Measurements from ENCODE around the gene NACC2.

Gene NACC2

DNA sequence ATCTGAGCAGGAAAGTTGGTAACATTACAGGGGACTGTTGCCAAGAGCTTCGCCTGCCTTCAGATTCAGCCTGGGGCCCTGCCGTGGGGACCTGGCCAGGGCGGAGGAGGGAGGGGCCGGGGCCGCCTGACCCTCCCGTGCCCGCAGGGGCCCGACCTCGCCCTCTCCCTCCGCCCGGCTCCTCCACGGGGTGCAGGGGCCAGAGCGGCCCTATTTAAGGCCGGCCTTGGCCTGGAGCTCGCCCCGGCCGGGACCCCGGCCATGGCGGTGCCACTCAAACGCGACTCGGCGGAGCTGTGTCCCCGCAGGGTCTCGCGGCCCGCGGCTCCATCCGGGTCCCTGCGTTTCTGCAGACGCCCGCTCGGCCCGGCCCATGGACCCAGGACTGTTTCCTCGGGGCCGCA, 22.8 kb upstream of the NACC2 start:
- Histone ChIP-seq H3K4me3 (ENCODE audit: low read depth, low read length) (peak overlapping the region; percentile 55), H3K27ac (ENCODE audit: extremely low read depth, low read depth, low read length) (peak overlapping the region; percentile 97), H3K36me3 (ENCODE audit: control insufficient read depth in 2 of 2, insufficient read depth in 1 of 2, low read length in 2 of 2) (peaks cover 0 to 33% of the 10 kb centered on the region in 2 experiments; a peak in 1 of 3 replicates), H3K9me3 (ENCODE audit: control insufficient read depth, insufficient read depth, low read depth, low read length) (no peaks in the 10 kb centered on the region), H3K4me1 (ENCODE audit: control insufficient read depth, insufficient read depth, low read length) (0 out of 2 replicates have a peak, but pooled peaks cover 2% of the 10 kb centered on the region)
- POLR2A ChIA-PET: interaction anchor here (0.8 to 2.3 kb wide), 11 partner anchors 9 to 1434 kb away, joined by 3 to 15 read pairs (median 4); partner anchors contain the start of gene UBAC1
- CTCF ChIA-PET: interaction anchor here (0.7 to 1.2 kb wide), 6 partner anchors 28 to 245 kb away, joined by 3 to 8 read pairs (median 4); no protein-coding TSS in a partner anchor
- TF ChIP-seq ZBTB7A (tag by site-specific recombination; IDR thresholded peaks at IDR 0.05; ENCODE audit: low read depth) (0 out of 2 replicates have a peak, but pooled peaks have one; percentile 23), ZNF37A (tag by site-specific recombination; IDR thresholded peaks at IDR 0.05) (no peak), ZNF221 (tag by site-specific recombination; IDR thresholded peaks at IDR 0.05; ENCODE audit: borderline replicate concordance) (no peak), ZBTB8A (tag by site-specific recombination; IDR thresholded peaks at IDR 0.05) (peak; percentile 17), ZNF239 (tag by site-specific recombination; IDR thresholded peaks at IDR 0.05) (no peak), ZFP37 (tag by site-specific recombination; IDR thresholded peaks at IDR 0.05) (no peak), FEZF1 (tag by site-specific recombination; IDR thresholded peaks at IDR 0.05) (no peak), ZFHX2 (tag by site-specific recombination; conservative IDR thresholded peaks at IDR 0.05) (no peak), ZNF776 (tag by site-specific recombination; IDR thresholded peaks at IDR 0.05; ENCODE audit: borderline replicate concordance) (no peak), ZNF211 (tag by site-specific recombination; IDR thresholded peaks at IDR 0.05; ENCODE audit: low read depth) (no peak), ZNF626 (tag by site-specific recombination; IDR thresholded peaks at IDR 0.05) (no peak), ZNF501 (tag by site-specific recombination; IDR thresholded peaks at IDR 0.05) (no peak), ZNF416 (tag by site-specific recombination; IDR thresholded peaks at IDR 0.05) (no peak), ZNF561 (tag by site-specific recombination; IDR thresholded peaks at IDR 0.05; ENCODE audit: borderline replicate concordance) (peak; percentile 52; the same call in 1 of the 2 replicates), GLIS1 (tag by site-specific recombination; IDR thresholded peaks at IDR 0.05) (0 out of 2 replicates have a peak, but pooled peaks have one; percentile 19), ZNF423 (tag by site-specific recombination; IDR thresholded peaks at IDR 0.05) (no peak), ZNF324 (tag by site-specific recombination; IDR thresholded peaks at IDR 0.05) (no peak), ZEB2 (tag by site-specific recombination; IDR thresholded peaks at IDR 0.05) (no peak), ZNF48 (tag by site-specific recombination; IDR thresholded peaks at IDR 0.05) (no peak), PRDM1 (tag by site-specific recombination; IDR thresholded peaks at IDR 0.05) (no peak), ZNF274 (IDR thresholded peaks at IDR 0.05; ENCODE audit: low read length) (no peak), ZNF274 (tag by site-specific recombination; IDR thresholded peaks at IDR 0.05; ENCODE audit: borderline replicate concordance) (no peak), ZNF701 (tag by site-specific recombination; IDR thresholded peaks at IDR 0.05) (no peak), REPIN1 (tag by site-specific recombination; IDR thresholded peaks at IDR 0.05; ENCODE audit: low read depth) (no peak), ZNF558 (tag by site-specific recombination; IDR thresholded peaks at IDR 0.05) (no peak), ZNF214 (tag by site-specific recombination; IDR thresholded peaks at IDR 0.05; ENCODE audit: borderline replicate concordance) (no peak), KLF7 (tag by site-specific recombination; IDR thresholded peaks at IDR 0.05; ENCODE audit: borderline replicate concordance) (no peak), ZNF514 (tag by site-specific recombination; IDR thresholded peaks at IDR 0.05) (no peak)
- TF ChIP-seq, protein P1, sequence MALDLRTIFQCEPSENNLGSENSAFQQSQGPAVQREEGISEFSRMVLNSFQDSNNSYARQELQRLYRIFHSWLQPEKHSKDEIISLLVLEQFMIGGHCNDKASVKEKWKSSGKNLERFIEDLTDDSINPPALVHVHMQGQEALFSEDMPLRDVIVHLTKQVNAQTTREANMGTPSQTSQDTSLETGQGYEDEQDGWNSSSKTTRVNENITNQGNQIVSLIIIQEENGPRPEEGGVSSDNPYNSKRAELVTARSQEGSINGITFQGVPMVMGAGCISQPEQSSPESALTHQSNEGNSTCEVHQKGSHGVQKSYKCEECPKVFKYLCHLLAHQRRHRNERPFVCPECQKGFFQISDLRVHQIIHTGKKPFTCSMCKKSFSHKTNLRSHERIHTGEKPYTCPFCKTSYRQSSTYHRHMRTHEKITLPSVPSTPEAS (tag by site-specific recombination; IDR thresholded peaks at IDR 0.05): no peak
- TF ChIP-seq, protein P2, sequence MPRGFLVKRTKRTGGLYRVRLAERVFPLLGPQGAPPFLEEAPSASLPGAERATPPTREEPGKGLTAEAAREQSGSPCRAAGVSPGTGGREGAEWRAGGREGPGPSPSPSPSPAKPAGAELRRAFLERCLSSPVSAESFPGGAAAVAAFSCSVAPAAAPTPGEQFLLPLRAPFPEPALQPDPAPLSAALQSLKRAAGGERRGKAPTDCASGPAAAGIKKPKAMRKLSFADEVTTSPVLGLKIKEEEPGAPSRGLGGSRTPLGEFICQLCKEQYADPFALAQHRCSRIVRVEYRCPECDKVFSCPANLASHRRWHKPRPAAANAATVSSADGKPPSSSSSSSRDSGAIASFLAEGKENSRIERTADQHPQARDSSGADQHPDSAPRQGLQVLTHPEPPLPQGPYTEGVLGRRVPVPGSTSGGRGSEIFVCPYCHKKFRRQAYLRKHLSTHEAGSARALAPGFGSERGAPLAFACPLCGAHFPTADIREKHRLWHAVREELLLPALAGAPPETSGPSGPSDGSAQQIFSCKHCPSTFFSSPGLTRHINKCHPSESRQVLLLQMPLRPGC (tag by site-specific recombination; IDR thresholded peaks at IDR 0.05): no peak
- TF ChIP-seq, protein P3, sequence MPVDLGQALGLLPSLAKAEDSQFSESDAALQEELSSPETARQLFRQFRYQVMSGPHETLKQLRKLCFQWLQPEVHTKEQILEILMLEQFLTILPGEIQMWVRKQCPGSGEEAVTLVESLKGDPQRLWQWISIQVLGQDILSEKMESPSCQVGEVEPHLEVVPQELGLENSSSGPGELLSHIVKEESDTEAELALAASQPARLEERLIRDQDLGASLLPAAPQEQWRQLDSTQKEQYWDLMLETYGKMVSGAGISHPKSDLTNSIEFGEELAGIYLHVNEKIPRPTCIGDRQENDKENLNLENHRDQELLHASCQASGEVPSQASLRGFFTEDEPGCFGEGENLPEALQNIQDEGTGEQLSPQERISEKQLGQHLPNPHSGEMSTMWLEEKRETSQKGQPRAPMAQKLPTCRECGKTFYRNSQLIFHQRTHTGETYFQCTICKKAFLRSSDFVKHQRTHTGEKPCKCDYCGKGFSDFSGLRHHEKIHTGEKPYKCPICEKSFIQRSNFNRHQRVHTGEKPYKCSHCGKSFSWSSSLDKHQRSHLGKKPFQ (tag by site-specific recombination; IDR thresholded peaks at IDR 0.05): no peak
- TF ChIP-seq, protein P4, sequence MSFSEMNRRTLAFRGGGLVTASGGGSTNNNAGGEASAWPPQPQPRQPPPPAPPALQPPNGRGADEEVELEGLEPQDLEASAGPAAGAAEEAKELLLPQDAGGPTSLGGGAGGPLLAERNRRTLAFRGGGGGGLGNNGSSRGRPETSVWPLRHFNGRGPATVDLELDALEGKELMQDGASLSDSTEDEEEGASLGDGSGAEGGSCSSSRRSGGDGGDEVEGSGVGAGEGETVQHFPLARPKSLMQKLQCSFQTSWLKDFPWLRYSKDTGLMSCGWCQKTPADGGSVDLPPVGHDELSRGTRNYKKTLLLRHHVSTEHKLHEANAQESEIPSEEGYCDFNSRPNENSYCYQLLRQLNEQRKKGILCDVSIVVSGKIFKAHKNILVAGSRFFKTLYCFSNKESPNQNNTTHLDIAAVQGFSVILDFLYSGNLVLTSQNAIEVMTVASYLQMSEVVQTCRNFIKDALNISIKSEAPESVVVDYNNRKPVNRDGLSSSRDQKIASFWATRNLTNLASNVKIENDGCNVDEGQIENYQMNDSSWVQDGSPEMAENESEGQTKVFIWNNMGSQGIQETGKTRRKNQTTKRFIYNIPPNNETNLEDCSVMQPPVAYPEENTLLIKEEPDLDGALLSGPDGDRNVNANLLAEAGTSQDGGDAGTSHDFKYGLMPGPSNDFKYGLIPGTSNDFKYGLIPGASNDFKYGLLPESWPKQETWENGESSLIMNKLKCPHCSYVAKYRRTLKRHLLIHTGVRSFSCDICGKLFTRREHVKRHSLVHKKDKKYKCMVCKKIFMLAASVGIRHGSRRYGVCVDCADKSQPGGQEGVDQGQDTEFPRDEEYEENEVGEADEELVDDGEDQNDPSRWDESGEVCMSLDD (tag by site-specific recombination; IDR thresholded peaks at IDR 0.05): no peak
- TF ChIP-seq, protein P5, sequence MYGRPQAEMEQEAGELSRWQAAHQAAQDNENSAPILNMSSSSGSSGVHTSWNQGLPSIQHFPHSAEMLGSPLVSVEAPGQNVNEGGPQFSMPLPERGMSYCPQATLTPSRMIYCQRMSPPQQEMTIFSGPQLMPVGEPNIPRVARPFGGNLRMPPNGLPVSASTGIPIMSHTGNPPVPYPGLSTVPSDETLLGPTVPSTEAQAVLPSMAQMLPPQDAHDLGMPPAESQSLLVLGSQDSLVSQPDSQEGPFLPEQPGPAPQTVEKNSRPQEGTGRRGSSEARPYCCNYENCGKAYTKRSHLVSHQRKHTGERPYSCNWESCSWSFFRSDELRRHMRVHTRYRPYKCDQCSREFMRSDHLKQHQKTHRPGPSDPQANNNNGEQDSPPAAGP (tag by site-specific recombination; IDR thresholded peaks at IDR 0.05): peak; percentile 83

Data from HEK293 (cell line).